ENCODE results near the gene NECAB3. TPM values are rescaled to one million over a fixed set of nuclear protein-coding genes. Genes with fewer than 3 reads are reported as not detected.
A peak's percentile ranks its signal among the peaks of the same experiment; 100 is the strongest.

NECAB3 gene
- total RNA-seq, 5 donors from 2014 or later (not counting 1 experiment from before 2014, with no cell fraction given) = 8.5 to 33.9 (median 28.9) TPM

DNA sequence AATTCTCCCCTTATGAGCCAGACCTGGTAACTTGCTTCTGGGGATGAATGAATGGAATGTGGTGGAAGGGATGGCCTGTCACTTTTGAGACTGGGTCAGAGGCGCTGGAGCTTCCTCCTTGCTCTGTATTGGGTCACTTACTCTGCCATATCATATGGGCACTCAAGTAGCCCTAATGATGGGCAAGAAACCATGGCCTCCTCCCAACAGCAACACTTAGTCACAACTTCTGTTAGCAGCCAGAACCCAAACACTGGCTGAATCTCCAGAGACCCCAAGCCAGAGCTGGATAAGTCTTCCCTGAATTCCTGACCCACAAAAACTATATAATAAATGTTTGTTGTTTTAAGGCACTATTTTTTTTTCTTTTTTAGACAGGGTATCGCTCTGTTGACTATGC lies 6.5 kb upstream of the NECAB3 start:
- H3K4me3 ChIP-seq (ENCODE audit: control insufficient read depth in 1 of 2, extremely low read depth in 1 of 2, low read length in 1 of 2) = no peak overlapping the region
- Mint-ChIP-seq H3K4me3 (no peak overlapping the region), H3K27me3 (no peaks in the 10 kb centered on the region), H3K36me3 (no peaks in the 10 kb centered on the region), H3K9me3 (no peaks in the 10 kb centered on the region), H3K27ac (peak overlapping the region; percentile 46 to 71), H3K4me1 (peaks cover 31 to 55% (median 47%) of the 10 kb centered on the region in 3 donors)
- peaks cover 25 to 47% of the 10 kb centered on the region in 2 experiments for H3K4me1 ChIP-seq (ENCODE audit: control insufficient read depth in 1 of 2, extremely low read depth in 1 of 2, insufficient read depth in 2 of 2, low read length in 2 of 2)
- POLR2A ChIA-PET = interaction anchor here in 1 of 2 donors (0.6 kb wide), 1 partner anchor 943 kb away, joined by 4 read pairs; no protein-coding TSS in a partner anchor
- CTCF ChIA-PET = no interaction called here
- ATAC-seq (replicated peaks in 1 of 4) = no peak
- no peak overlapping the region for H3K27ac ChIP-seq (ENCODE audit: low read length)
- no peaks in the 10 kb centered on the region for H3K27me3 ChIP-seq (replicated peaks in 1 of 2; ENCODE audit: control insufficient read depth in 2 of 2, extremely low read depth in 1 of 2, insufficient read depth in 2 of 2, low read length in 1 of 2)
- 100% methylated on average over 1 of the region's 2 CpGs for WGBS (ENCODE audit: insufficient coverage)
- no peaks in the 10 kb centered on the region for H3K36me3 ChIP-seq (ENCODE audit: control insufficient read depth in 2 of 2, extremely low read depth in 1 of 2, insufficient read depth in 1 of 2, low read length in 1 of 2)
- no peak for DNase-seq
- no peaks in the 10 kb centered on the region for H3K9me3 ChIP-seq

DNA sequence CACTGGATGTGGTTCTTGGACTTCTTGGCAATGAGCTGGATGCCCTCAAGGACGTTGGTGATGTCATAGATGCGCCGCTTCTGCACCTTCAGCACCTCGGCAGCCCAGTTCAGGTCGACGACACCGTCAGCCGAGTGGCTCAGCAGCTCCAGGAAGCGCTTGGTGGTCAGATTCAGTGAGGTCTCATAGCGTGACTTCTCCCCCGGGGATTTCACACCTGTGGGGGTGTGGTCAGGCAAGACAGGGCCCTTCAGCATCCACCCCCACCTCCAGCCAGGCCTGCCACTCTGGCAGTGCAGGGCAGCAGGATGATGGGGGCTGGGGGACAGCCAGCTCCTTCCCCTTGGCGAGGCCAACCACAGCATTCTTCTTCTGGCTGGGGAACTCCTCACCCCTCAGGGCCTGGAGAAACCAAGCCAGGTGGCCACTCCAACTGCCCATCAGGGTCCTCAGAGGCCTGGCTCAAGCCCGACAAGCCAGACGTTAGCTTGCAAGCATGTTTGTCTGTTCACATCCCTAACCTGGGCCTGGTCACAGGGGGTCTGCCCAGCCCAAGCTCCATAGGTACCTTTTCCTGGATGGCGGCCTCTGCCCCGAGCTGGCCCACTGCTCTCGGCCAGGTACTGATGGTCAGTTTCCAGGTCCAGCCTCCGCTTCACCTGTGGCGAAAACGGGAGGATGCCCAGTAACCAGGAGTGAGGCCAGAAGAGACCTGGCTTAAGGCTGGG lies 5.7 kb upstream of the NECAB3 start:
- H3K4me1 Mint-ChIP-seq = peaks cover 36 to 52% (median 48%) of the 10 kb centered on the region in 3 donors
- peak; percentile 43 to 72 (median 64) for ATAC-seq (replicated peaks in 1 of 4)
- peak in 18 of 35 experiments; percentile 11 to 72 (median 26) for DNase-seq
- H3K27me3 Mint-ChIP-seq = no peaks in the 10 kb centered on the region
- CTCF ChIA-PET = interaction anchor here in 1 of 2 donors (0.9 to 1.3 kb wide), 3 partner anchors 12 to 125 kb away, joined by 4 to 6 read pairs (median 5); partner anchors contain the start of gene C20orf144
- Histone ChIP-seq H3K4me3 (ENCODE audit: control insufficient read depth in 1 of 2, extremely low read depth in 1 of 2, low read length in 1 of 2) (no peak overlapping the region), H3K27ac (ENCODE audit: low read length) (peak overlapping the region; percentile 39), H3K36me3 (ENCODE audit: control insufficient read depth in 2 of 2, extremely low read depth in 1 of 2, insufficient read depth in 1 of 2, low read length in 1 of 2) (no peaks in the 10 kb centered on the region), H3K9me3 (no peaks in the 10 kb centered on the region), H3K4me1 (ENCODE audit: control insufficient read depth in 1 of 2, extremely low read depth in 1 of 2, insufficient read depth in 2 of 2, low read length in 2 of 2) (peaks cover 23 to 46% of the 10 kb centered on the region in 2 experiments), H3K27me3 (replicated peaks in 1 of 2; ENCODE audit: control insufficient read depth in 2 of 2, extremely low read depth in 1 of 2, insufficient read depth in 2 of 2, low read length in 1 of 2) (no peaks in the 10 kb centered on the region)
- POLR2A ChIA-PET = interaction anchor here (0.6 kb wide), 2 partner anchors 121 to 942 kb away, joined by 4 read pairs; no protein-coding TSS in a partner anchor
- 56% methylated on average over 17 of the region's 20 CpGs for WGBS (ENCODE audit: insufficient coverage)
- H3K36me3 Mint-ChIP-seq = no peaks in the 10 kb centered on the region
- no peaks in the 10 kb centered on the region for H3K9me3 Mint-ChIP-seq
- peak overlapping the region; percentile 89 to 93 for H3K27ac Mint-ChIP-seq
- H3K4me3 Mint-ChIP-seq = peak overlapping the region in 1 of 3 donors; percentile 61

DNA sequence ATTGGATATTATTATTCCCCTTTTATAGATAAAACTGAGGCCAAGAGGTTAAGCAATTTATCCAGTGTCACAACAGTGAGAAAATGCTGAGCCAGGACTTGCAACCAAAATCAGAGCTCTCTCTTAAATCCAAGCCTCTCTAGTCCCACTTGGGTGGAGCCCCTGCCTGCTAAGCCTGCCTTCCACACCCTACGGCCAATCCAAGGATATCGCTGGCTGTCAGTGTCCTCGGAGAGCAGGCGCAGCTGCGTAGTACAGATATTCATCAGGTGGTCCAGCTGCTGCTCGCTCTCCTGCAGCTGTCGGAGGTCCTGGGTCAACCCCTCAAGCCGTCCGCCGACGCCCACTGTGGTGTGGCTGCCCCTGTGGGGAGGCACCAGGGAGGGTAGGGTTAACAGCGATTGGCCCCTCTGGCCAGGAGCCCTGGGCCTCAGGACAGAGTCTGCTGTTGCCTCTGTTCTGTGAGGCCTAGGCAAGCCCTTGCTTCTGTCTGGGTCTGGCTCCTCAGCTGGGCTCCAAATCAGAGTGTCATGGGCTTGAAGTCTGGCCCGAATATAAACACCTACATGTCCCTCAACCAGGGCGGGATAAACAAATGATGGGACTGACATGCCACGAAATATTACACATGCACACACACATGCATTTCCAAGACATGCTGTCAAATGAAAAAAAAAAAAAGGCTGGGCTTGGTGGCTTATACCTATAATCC lies 3.9 kb upstream of the NECAB3 start:
- H3K27ac ChIP-seq (ENCODE audit: low read length) = peak overlapping the region; percentile 39
- CTCF ChIA-PET = no interaction called here
- H3K4me3 Mint-ChIP-seq = peak overlapping the region in 1 of 3 donors; percentile 61

DNA sequence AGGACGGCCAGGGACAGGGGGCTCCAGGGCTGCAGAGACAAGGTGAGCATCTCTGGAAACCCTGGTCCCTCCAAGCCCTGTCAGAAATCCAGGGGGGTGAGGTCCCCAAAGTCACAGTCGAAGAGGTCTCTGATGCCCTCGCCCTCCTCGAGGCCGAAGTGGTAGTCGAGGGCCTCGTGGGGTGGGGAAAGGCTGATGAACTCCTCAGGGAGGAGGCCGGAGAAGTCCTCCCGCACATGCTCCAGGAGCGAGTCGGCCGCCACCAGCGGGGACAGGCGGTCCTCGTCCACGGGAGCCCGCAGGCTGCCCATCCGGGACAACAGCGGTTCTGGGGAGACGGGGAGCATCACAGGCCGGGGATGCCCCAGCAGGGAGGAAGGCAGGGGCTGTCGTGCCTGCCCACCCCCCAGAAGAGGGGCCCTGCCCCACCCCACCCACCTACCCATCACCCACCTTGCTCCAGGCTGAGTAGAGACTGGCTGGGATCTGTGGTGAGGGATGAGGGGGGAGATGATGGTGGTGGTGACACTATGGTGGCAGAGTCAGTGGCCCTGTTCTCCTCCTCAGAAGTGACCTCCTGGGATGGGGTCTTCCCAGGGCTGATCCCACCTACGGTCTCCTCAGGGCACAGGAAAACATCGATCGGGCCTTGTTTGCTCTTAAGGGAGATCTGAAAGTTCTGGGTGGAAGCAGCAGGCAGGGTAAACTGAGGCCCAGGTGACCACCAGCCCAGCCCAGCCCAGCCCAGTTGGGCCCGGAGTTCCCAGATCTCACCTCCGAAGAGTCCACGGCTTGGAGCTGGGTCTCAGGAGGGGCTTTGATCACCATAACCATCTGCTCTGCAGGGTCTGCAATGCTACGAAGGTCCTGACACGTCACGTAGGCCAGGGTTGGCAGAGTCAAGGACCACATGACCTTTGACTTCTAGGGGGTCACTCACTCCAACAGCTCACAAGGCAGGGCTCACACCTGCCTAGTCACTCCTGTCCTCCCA lies 2.7 kb upstream of the NECAB3 start:
- no peaks in the 10 kb centered on the region for H3K9me3 ChIP-seq
- Mint-ChIP-seq H3K27me3 (no peaks in the 10 kb centered on the region), H3K27ac (peak overlapping the region; percentile 89 to 93), H3K36me3 (no peaks in the 10 kb centered on the region), H3K4me1 (peaks cover 45 to 58% (median 55%) of the 10 kb centered on the region in 3 donors), H3K9me3 (no peaks in the 10 kb centered on the region), H3K4me3 (peak overlapping the region in 1 of 3 donors; percentile 17)
- CTCF ChIA-PET = no interaction called here
- ATAC-seq (replicated peaks in 1 of 4) = no peak
- DNase-seq = no peak
- POLR2A ChIA-PET = no interaction called here
- no peak overlapping the region for H3K27ac ChIP-seq (ENCODE audit: low read length)
- H3K36me3 ChIP-seq (ENCODE audit: control insufficient read depth in 2 of 2, extremely low read depth in 1 of 2, insufficient read depth in 1 of 2, low read length in 1 of 2) = no peaks in the 10 kb centered on the region
- H3K4me3 ChIP-seq (ENCODE audit: control insufficient read depth in 1 of 2, extremely low read depth in 1 of 2, low read length in 1 of 2) = no peak overlapping the region
- H3K27me3 ChIP-seq (replicated peaks in 1 of 2; ENCODE audit: control insufficient read depth in 2 of 2, extremely low read depth in 1 of 2, insufficient read depth in 2 of 2, low read length in 1 of 2) = peaks cover 0 to 3% of the 10 kb centered on the region in 2 experiments
- 99% methylated on average over 27 of the region's 31 CpGs for WGBS (ENCODE audit: insufficient coverage)
- H3K4me1 ChIP-seq (ENCODE audit: control insufficient read depth in 1 of 2, extremely low read depth in 1 of 2, insufficient read depth in 2 of 2, low read length in 2 of 2) = peaks cover 25 to 62% of the 10 kb centered on the region in 2 experiments

More for the DNA sequence above, 3.9 kb upstream of the NECAB3 start:
- ATAC-seq (replicated peaks in 1 of 4) (no peak), DNase-seq (no peak)
- no peaks in the 10 kb centered on the region for H3K9me3 ChIP-seq
- H3K27me3 Mint-ChIP-seq = no peaks in the 10 kb centered on the region
- no peaks in the 10 kb centered on the region for H3K36me3 Mint-ChIP-seq
- peaks cover 0 to 3% of the 10 kb centered on the region in 2 experiments for H3K27me3 ChIP-seq (replicated peaks in 1 of 2; ENCODE audit: control insufficient read depth in 2 of 2, extremely low read depth in 1 of 2, insufficient read depth in 2 of 2, low read length in 1 of 2)
- no peaks in the 10 kb centered on the region for H3K36me3 ChIP-seq (ENCODE audit: control insufficient read depth in 2 of 2, extremely low read depth in 1 of 2, insufficient read depth in 1 of 2, low read length in 1 of 2)
- H3K4me1 Mint-ChIP-seq = peaks cover 40 to 55% (median 49%) of the 10 kb centered on the region in 3 donors
- peak overlapping the region; percentile 89 to 93 for H3K27ac Mint-ChIP-seq
- H3K4me1 ChIP-seq (ENCODE audit: control insufficient read depth in 1 of 2, extremely low read depth in 1 of 2, insufficient read depth in 2 of 2, low read length in 2 of 2) = peaks cover 25 to 56% of the 10 kb centered on the region in 2 experiments
- POLR2A ChIA-PET = no interaction called here
- WGBS (ENCODE audit: insufficient coverage) = over 99% methylated on average over 14 of the region's 15 CpGs
- no peaks in the 10 kb centered on the region for H3K9me3 Mint-ChIP-seq
- H3K4me3 ChIP-seq (ENCODE audit: control insufficient read depth in 1 of 2, extremely low read depth in 1 of 2, low read length in 1 of 2) = no peak overlapping the region

DNA sequence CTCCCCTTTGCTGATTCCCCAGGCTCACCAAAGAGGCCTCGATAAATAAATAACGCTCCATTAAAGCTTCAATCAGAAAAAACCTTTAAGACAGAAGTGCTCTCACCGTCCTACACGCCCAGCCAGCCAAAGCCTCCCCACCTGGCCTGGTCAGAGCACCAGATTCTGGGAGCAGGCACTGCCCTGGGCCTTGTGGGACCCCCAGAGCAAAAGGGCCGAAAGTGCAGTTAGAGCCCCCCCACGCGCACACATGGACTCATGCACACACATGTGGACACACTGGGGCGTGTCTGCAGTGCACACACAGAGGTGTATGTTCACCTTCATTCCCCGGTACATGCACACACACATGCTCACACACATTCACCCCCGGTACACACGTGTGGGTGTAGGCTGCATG lies 1.9 kb upstream of the NECAB3 start:
- Histone ChIP-seq H3K4me1 (ENCODE audit: control insufficient read depth in 1 of 2, extremely low read depth in 1 of 2, insufficient read depth in 2 of 2, low read length in 2 of 2) (peaks cover 22 to 60% of the 10 kb centered on the region in 2 experiments), H3K36me3 (ENCODE audit: control insufficient read depth in 2 of 2, extremely low read depth in 1 of 2, insufficient read depth in 1 of 2, low read length in 1 of 2) (no peaks in the 10 kb centered on the region), H3K27me3 (replicated peaks in 1 of 2; ENCODE audit: control insufficient read depth in 2 of 2, extremely low read depth in 1 of 2, insufficient read depth in 2 of 2, low read length in 1 of 2) (peaks cover 0 to 3% of the 10 kb centered on the region in 2 experiments), H3K27ac (ENCODE audit: low read length) (no peak overlapping the region), H3K9me3 (no peaks in the 10 kb centered on the region), H3K4me3 (ENCODE audit: control insufficient read depth in 1 of 2, extremely low read depth in 1 of 2, low read length in 1 of 2) (no peak overlapping the region)
- Mint-ChIP-seq H3K9me3 (no peaks in the 10 kb centered on the region), H3K27ac (peak overlapping the region; percentile 43 to 52), H3K36me3 (no peaks in the 10 kb centered on the region), H3K27me3 (no peaks in the 10 kb centered on the region), H3K4me1 (peaks cover 42 to 55% (median 53%) of the 10 kb centered on the region in 3 donors), H3K4me3 (peak overlapping the region in 2 of 3 donors; percentile 17 to 24)
- no peak for ATAC-seq (replicated peaks in 1 of 4)
- CTCF ChIA-PET = no interaction called here
- DNase-seq = no peak
- 98% methylated on average over 11 of the region's 11 CpGs for WGBS (ENCODE audit: insufficient coverage)
- POLR2A ChIA-PET = no interaction called here
